Upper lobe of left lung (tissue), 6 donors: ENCODE data around the gene DENND10. TPM values are rescaled to one million over a fixed set of nuclear protein-coding genes. Genes with fewer than 3 reads are reported as not detected.

Source experiments
- ATAC-seq, 2 donors: fragments of 200-7000 bp; cut with Tn5 transposase; one replicate each; pipeline ENCODE4 v1.9.1; 2022; ENCODE audit warnings: mild to moderate bottlenecking in 2 of 2, moderate library complexity in 2 of 2; ENCODE audit not compliant: low FRiP score in 2 of 2
- DNase-seq, 2 donors: peaks; one replicate each; pipeline ENCODE4 v3.0.0-alpha.2; 2019 to 2020
- H3K27ac ChIP-seq, 4 donors: fragments of 200-600 bp; sonication (generic); one replicate each; pipeline ENCODE4 v1.5.1; 2016 to 2019
- H3K27me3 ChIP-seq, 4 donors: fragments of 200-600 bp; sonication (generic); one replicate each; pipeline ENCODE4 v1.5.1; 2017 to 2019
- H3K36me3 ChIP-seq, 4 donors: fragments of 200-600 bp; sonication (generic); one replicate each; pipeline ENCODE4 v1.5.1; 2016 to 2019
- H3K4me1 ChIP-seq, 4 donors: fragments of 200-600 bp; sonication (generic); one replicate each; pipeline ENCODE4 v1.5.1; 2018 to 2019
- H3K4me3 ChIP-seq, 4 donors: fragments of 200-600 bp; sonication (generic); one replicate each; pipeline ENCODE4 v1.5.1; 2017 to 2019; ENCODE audit warnings: mild to moderate bottlenecking in 2 of 4, moderate library complexity in 1 of 4
- H3K9me3 ChIP-seq, 4 donors: fragments of 200-600 bp; sonication (generic); one replicate each; pipeline ENCODE4 v1.5.1; 2018 to 2019
- CTCF ChIP-seq, 6 experiments: fragments of 450-650 bp in 4 of 6; fragments of 200-600 bp in 2 of 6; sonication (generic) in 2 of 6; IDR thresholded peaks; one replicate each; pipeline ENCODE4 v1.5.1; 2016 to 2019; ENCODE audit warnings: antibody characterized with exemption in 6 of 6
- EP300 ChIP-seq, 4 donors: sonication (generic); formaldehyde crosslinking; IDR thresholded peaks; one replicate each; pipeline ENCODE4 v1.5.1; 2017; ENCODE audit warnings: antibody characterized with exemption in 4 of 4, control low read depth in 2 of 4
- POLR2A ChIP-seq, 4 donors: fragments of 450-650 bp; IDR thresholded peaks; one replicate each; pipeline ENCODE4 v1.5.1; 2016 to 2017; ENCODE audit warnings: antibody characterized with exemption in 4 of 4, mild to moderate bottlenecking in 2 of 4
- POLR2AphosphoS5 ChIP-seq, 2 donors: sonication (generic); formaldehyde crosslinking; IDR thresholded peaks; one replicate each; pipeline ENCODE4 v1.5.1; 2017; ENCODE audit warnings: antibody characterized with exemption in 2 of 2
- WGBS, 2 donors: methylation state at CpG; one replicate each; pipeline ENCODE4 v1.1.5; 2017 to 2018; 5-methylcytosine and 5-hydroxymethylcytosine counted together
- total RNA-seq, 6 donors: library from RNA; depleted of rRNA in 4 of 6; stranded (reverse); fragments of >200 nt in 4 of 6; gene quantifications; one replicate each; pipeline versions ENCODE4 v1.1.0 to v1.2.1, GENCODE V29; 2016 to 2021
- donor health status: DM: no; HTN: no; CAD: no; lungs with moderate emphysema.
- donor health status: DM: no; HTN: yes; CAD: no; lungs with severe emphysema.

Gene DENND10
- total RNA-seq, 6 donors from 2014 or later = 17.8 to 53.5 (median 29.9) TPM

- H3K4me1 ChIP-seq = peaks cover 0 to 8% (median 5%) of the 10 kb centered on the region in 4 donors
- 99 to 100% methylated on average over 2 of the region's 2 CpGs for WGBS, 2 donors
- H3K27ac ChIP-seq = no peak overlapping the region
- H3K9me3 ChIP-seq = no peaks in the 10 kb centered on the region
- DNase-seq = no peak
- peaks cover 10 to 74% (median 38%) of the 10 kb centered on the region in 4 donors for H3K36me3 ChIP-seq
- TF ChIP-seq POLR2A (IDR thresholded peaks at IDR 0.05) (no peak), CTCF (IDR thresholded peaks at IDR 0.05) (no peak), EP300 (IDR thresholded peaks at IDR 0.05) (no peak)
- H3K27me3 ChIP-seq = no peaks in the 10 kb centered on the region
- no peak overlapping the region for H3K4me3 ChIP-seq
- ATAC-seq = no peak
Observed at GRCh38 chr10:119125942-119126341, 22.0 kb downstream of the DENND10 start.

GRCh38 chr10:119129721-119130120 is 25.8 kb downstream of the DENND10 start:
- ATAC-seq (no peak), DNase-seq (no peak)
- H3K27ac ChIP-seq = no peak overlapping the region
- TF ChIP-seq CTCF (IDR thresholded peaks at IDR 0.05) (no peak), POLR2AphosphoS5 (IDR thresholded peaks at IDR 0.05) (no peak), EP300 (IDR thresholded peaks at IDR 0.05) (no peak), POLR2A (IDR thresholded peaks at IDR 0.05) (no peak)
- no peaks in the 10 kb centered on the region for H3K27me3 ChIP-seq
- WGBS, 2 donors = 88 to 91% methylated on average over 4 of the region's 4 CpGs
- peaks cover 5 to 56% (median 19%) of the 10 kb centered on the region in 4 donors for H3K36me3 ChIP-seq
- no peaks in the 10 kb centered on the region for H3K9me3 ChIP-seq
- peaks cover 5 to 25% (median 20%) of the 10 kb centered on the region in 4 donors for H3K4me1 ChIP-seq
- no peak overlapping the region for H3K4me3 ChIP-seq

- peaks cover 2 to 36% (median 14%) of the 10 kb centered on the region in 4 donors for H3K36me3 ChIP-seq
- H3K4me1 ChIP-seq = peaks cover 9 to 30% (median 23%) of the 10 kb centered on the region in 4 donors
- H3K9me3 ChIP-seq = no peaks in the 10 kb centered on the region
- 28 to 35% methylated on average over 10 of the region's 10 CpGs for WGBS, 2 donors
- peak overlapping the region; percentile 60 to 84 (median 74) for H3K27ac ChIP-seq
- peak in 1 of 2 donors; percentile 47 for DNase-seq
- no peaks in the 10 kb centered on the region for H3K27me3 ChIP-seq
- peak overlapping the region in 3 of 4 donors; percentile 27 to 46 (median 41) for H3K4me3 ChIP-seq
- TF ChIP-seq POLR2A (IDR thresholded peaks at IDR 0.05) = no peak
- TF ChIP-seq POLR2AphosphoS5 (IDR thresholded peaks at IDR 0.05) = peak in 1 of 2 donors; percentile 40
- ATAC-seq = peak; percentile 68 to 75
Observed at GRCh38 chr10:119131512-119132240, 27.8 kb downstream of the DENND10 start.

- Histone ChIP-seq H3K36me3 (peaks cover 2 to 30% (median 14%) of the 10 kb centered on the region in 4 donors), H3K27me3 (no peaks in the 10 kb centered on the region), H3K27ac (peak overlapping the region; percentile 60 to 84 (median 74)), H3K4me3 (no peak overlapping the region), H3K4me1 (peaks cover 9 to 30% (median 23%) of the 10 kb centered on the region in 4 donors), H3K9me3 (no peaks in the 10 kb centered on the region)
- 84 to 89% methylated on average over 12 to 14 of the region's 14 CpGs for WGBS, 2 donors
- no peak for TF ChIP-seq CTCF (IDR thresholded peaks at IDR 0.05)
- TF ChIP-seq POLR2AphosphoS5 (IDR thresholded peaks at IDR 0.05) = no peak
- TF ChIP-seq EP300 (IDR thresholded peaks at IDR 0.05) = no peak
- TF ChIP-seq POLR2A (IDR thresholded peaks at IDR 0.05) = no peak
- ATAC-seq (no peak), DNase-seq (no peak)
Observed at GRCh38 chr10:119132521-119133345, 28.8 kb downstream of the DENND10 start.

- DNase-seq = peak in 1 of 2 donors; percentile 34
- H3K4me1 ChIP-seq = peaks cover 9 to 30% (median 23%) of the 10 kb centered on the region in 4 donors
- 74 to 87% methylated on average over 8 of the region's 8 CpGs for WGBS, 2 donors
- ATAC-seq = no peak
- TF ChIP-seq POLR2A (IDR thresholded peaks at IDR 0.05) (no peak), EP300 (IDR thresholded peaks at IDR 0.05) (no peak), POLR2AphosphoS5 (IDR thresholded peaks at IDR 0.05) (no peak)
- peak overlapping the region in 1 of 4 donors; percentile 84 for H3K27ac ChIP-seq
- H3K4me3 ChIP-seq = no peak overlapping the region
- no peaks in the 10 kb centered on the region for H3K9me3 ChIP-seq
- H3K36me3 ChIP-seq = peaks cover 2 to 24% (median 12%) of the 10 kb centered on the region in 4 donors
- H3K27me3 ChIP-seq = no peaks in the 10 kb centered on the region
Observed at GRCh38 chr10:119133949-119134348, 30.0 kb downstream of the DENND10 start.
